Measurements from ENCODE around the gene FUBP3. TPM values are rescaled to one million over a fixed set of nuclear protein-coding genes. Genes with fewer than 3 reads are reported as not detected.

Gene FUBP3
- total and polyA plus RNA-seq, 10 donors = 14.7 to 46.1 (median 30.5) TPM

DNA sequence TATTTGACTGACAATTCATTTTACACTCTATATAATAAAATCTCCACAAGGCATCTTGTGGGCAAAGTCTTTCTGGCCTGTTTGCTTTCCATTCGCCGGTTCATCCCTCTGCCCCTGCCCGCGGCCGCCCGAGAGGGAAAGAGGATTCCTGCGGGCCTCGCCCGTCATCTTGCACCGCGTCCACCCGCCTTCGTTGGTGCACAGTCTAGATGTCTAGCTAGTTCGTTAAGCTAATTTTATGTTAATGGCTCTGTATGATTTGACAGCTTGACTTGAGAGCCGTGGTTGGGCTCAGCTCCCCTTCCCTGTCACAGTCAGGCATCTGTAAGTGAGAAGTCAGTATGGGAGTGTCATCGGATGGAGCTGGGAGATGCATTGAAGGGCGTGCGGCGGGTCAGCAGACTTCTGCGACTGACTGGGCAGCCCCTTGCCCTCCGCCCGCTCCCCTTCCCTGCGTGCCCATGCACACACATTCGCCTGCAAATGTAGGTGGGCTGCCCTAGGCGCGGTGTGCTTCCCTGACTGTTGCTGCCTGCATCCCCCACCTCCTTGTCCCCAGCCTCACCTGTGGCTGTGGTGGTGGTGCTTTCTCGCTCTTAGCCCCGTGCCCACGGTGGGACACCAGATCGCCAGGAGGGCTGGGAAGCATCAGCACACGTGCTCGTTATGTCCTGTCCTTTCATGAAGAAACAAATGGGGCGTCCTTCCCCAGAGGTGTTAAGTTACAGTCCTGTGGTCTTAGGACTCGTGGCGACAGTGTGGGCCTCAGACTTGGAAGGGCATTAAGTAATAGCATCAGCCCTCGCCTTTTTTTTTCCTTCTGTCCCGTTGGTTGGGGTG lies 59.1 kb downstream of the FUBP3 start:
- no peaks in the 10 kb centered on the region for H3K27me3 ChIP-seq (replicated peaks in 1 of 7)
- peak; percentile 47 for DNase-seq
- peaks cover 0 to 57% (median 50%) of the 10 kb centered on the region in 6 donors for H3K36me3 ChIP-seq
- TF ChIP-seq POLR2A (IDR thresholded peaks at IDR 0.05) (no peak), POLR2AphosphoS5 (IDR thresholded peaks at IDR 0.05) (peak in 2 of 3 donors; percentile 15 to 62)
- TF ChIP-seq, protein P1, sequence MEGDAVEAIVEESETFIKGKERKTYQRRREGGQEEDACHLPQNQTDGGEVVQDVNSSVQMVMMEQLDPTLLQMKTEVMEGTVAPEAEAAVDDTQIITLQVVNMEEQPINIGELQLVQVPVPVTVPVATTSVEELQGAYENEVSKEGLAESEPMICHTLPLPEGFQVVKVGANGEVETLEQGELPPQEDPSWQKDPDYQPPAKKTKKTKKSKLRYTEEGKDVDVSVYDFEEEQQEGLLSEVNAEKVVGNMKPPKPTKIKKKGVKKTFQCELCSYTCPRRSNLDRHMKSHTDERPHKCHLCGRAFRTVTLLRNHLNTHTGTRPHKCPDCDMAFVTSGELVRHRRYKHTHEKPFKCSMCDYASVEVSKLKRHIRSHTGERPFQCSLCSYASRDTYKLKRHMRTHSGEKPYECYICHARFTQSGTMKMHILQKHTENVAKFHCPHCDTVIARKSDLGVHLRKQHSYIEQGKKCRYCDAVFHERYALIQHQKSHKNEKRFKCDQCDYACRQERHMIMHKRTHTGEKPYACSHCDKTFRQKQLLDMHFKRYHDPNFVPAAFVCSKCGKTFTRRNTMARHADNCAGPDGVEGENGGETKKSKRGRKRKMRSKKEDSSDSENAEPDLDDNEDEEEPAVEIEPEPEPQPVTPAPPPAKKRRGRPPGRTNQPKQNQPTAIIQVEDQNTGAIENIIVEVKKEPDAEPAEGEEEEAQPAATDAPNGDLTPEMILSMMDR (IDR thresholded peaks at IDR 0.05 in 8 of 11, conservative IDR thresholded peaks at IDR 0.05 in 3 of 11) = no peak
- no peak overlapping the region for H3K27ac ChIP-seq
- no peaks in the 10 kb centered on the region for H3K4me1 ChIP-seq
- no peak overlapping the region for H3K4me3 ChIP-seq
- intact Hi-C loops (cut with DNase I; ENCODE audit: low total_unique reads) = no loop called here
- 90 to 93% (median 91%) methylated on average over 36 to 37 of the region's 37 CpGs for WGBS, 5 donors
- no peaks in the 10 kb centered on the region for H3K9me3 ChIP-seq

DNA sequence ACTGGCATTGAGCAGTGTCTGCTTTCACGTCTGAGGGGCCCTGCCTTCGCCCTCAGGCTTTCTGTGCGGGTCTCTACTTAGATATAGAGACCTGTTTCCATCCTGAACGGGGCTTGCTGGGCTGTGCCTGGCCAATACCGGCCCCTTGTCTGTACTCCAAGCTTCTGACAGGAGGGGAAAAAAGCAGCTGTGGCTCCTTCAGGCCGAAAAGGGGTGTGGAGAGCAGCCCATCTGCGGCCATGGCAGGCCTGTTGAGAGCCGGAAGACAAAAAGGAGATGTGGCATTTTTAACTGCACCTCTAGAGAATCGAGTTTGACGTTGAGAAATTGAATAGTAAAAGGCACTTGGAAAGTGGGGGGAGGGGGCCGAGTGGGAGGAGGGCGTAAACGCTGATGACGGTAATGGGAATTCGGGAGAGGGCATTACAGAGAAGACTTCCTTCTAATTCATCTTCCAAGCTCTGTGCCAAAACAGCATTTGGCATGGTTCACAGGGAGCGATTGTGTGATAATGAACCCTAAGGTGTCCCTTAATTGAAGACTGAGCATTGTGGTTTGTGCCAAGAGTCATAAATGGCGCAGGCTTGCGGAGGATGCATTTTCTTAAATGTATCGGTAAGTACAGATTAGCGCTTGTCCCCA lies 59.9 kb downstream of the FUBP3 start:
- no peaks in the 10 kb centered on the region for H3K4me1 ChIP-seq
- intact Hi-C loops (cut with DNase I; ENCODE audit: low total_unique reads) = no loop called here
- peak; percentile 24 for DNase-seq
- H3K27me3 ChIP-seq (replicated peaks in 1 of 7) = no peaks in the 10 kb centered on the region
- no peak for TF ChIP-seq POLR2A (IDR thresholded peaks at IDR 0.05)
- TF ChIP-seq, protein P1 (IDR thresholded peaks at IDR 0.05 in 8 of 11, conservative IDR thresholded peaks at IDR 0.05 in 3 of 11) = no peak
- no peak for TF ChIP-seq POLR2AphosphoS5 (IDR thresholded peaks at IDR 0.05)
- H3K27ac ChIP-seq = no peak overlapping the region
- no peaks in the 10 kb centered on the region for H3K9me3 ChIP-seq
- H3K36me3 ChIP-seq = peaks cover 0 to 50% (median 43%) of the 10 kb centered on the region in 6 donors
- H3K4me3 ChIP-seq = no peak overlapping the region
- WGBS, 5 donors = 75 to 82% (median 79%) methylated on average over 20 of the region's 20 CpGs

DNA sequence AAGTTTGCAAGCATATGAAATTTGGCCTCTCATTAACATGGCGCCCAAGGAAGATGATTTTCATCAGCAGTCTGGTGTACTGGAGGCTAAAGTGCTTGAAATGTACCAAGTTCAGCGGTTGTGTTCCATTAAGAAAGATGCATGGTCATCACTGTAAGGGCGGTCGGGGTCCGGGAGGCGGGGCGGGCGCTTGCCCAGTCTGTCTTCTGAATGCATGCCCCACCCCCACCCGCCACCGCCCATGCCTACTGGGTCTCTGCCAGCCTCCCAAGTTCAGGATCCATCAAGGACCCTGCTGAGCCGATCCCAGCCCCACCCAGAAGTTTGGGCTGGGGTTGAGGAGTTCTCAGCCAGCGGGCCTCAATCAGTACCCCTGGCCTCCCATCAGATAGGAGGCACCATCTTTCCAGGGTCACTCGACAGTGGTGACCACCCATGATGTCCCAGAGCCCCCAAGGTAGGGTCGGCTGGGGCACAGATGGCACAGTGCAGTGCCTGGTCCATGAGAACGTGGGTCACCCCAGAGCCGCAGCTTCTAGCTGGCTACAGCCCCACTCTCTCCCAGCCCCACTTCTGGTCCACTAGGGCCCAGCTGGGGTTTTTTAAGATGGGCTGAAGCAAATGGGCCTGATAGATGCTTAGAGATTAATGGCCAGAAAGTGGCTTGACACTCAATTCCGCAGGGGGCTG lies 60.6 kb downstream of the FUBP3 start:
- Histone ChIP-seq H3K9me3 (peaks cover 0 to under 1% (median 0%) of the 10 kb centered on the region in 8 donors), H3K4me1 (no peaks in the 10 kb centered on the region), H3K27me3 (replicated peaks in 1 of 7) (no peaks in the 10 kb centered on the region), H3K27ac (no peak overlapping the region), H3K36me3 (peaks cover 0 to 42% (median 36%) of the 10 kb centered on the region in 6 donors), H3K4me3 (no peak overlapping the region)
- intact Hi-C loops (cut with DNase I; ENCODE audit: low total_unique reads) = no loop called here
- DNase-seq = peak; percentile 40
- WGBS, 5 donors = 93 to 98% (median 96%) methylated on average over 17 of the region's 17 CpGs
- TF ChIP-seq POLR2AphosphoS5 (IDR thresholded peaks at IDR 0.05) = no peak
- no peak for TF ChIP-seq POLR2A (IDR thresholded peaks at IDR 0.05)
- TF ChIP-seq, protein P1 (IDR thresholded peaks at IDR 0.05 in 8 of 11, conservative IDR thresholded peaks at IDR 0.05 in 3 of 11) = no peak
